Ovary (tissue), 3 donors: ENCODE measurements around the gene LRP2.

Experiments used
- CTCF ChIP-seq, 3 donors: fragments of 450-650 bp in 2 of 3; fragments of 200-600 bp in 1 of 3; IDR thresholded peaks; one replicate each; pipeline versions ENCODE4 v1.5.1 to v1.8.0; 2016 to 2022; ENCODE audit warnings: antibody characterized with exemption in 3 of 3, mild to moderate bottlenecking in 1 of 3
- EP300 ChIP-seq: sonication (generic); formaldehyde crosslinking; IDR thresholded peaks from one replicate; pipeline ENCODE4 v1.6.1; 2017; ENCODE audit warnings: antibody characterized with exemption
- donor health status: DM: no; HTN: no; CAD: no.

- no peak for TF ChIP-seq EP300
- TF ChIP-seq CTCF (IDR thresholded peaks at IDR 0.05): no peak
Measured at GRCh38 chr2:169348321-169349024, 13.9 kb downstream of the LRP2 start.
